SK-N-MC (cell line): ENCODE data around the gene USB1.
A peak's percentile ranks its signal among the peaks of the same experiment; 100 is the strongest.

Source experiments
- DNase-seq: peaks from one replicate; pipeline ENCODE4 v3.0.0-alpha.2; 2011; ENCODE audit warnings: low read depth, low spot score
- H3K27ac ChIP-seq: fragments of 200-600 bp; sonication (generic); 2 replicates; pipeline ENCODE4 v1.5.1; 2016; ENCODE audit warnings: mixed run types
- H3K36me3 ChIP-seq: fragments of 200-600 bp; sonication (generic); 2 replicates; pipeline ENCODE4 v1.6.1; 2017; ENCODE audit warnings: antibody characterized with exemption, low read length, mixed read lengths; ENCODE audit not compliant: insufficient read depth
- H3K4me3 ChIP-seq: fragments of 200-600 bp; sonication (generic); 2 replicates; pipeline ENCODE4 v1.5.1; 2016
- H3K9ac ChIP-seq: fragments of 200-600 bp; sonication (generic); 2 replicates; pipeline ENCODE4 v1.8.0; 2017; ENCODE audit warnings: mixed run types, mixed read lengths; ENCODE audit not compliant: insufficient read length
- H3K9me3 ChIP-seq: fragments of 200-600 bp; sonication (generic); 2 replicates; pipeline ENCODE4 v1.6.1; 2017; ENCODE audit warnings: low read depth, mild to moderate bottlenecking, antibody characterized with exemption, low read length, moderate library complexity, mixed read lengths
- EZH2 ChIP-seq: fragments of 200-600 bp; sonication (generic); IDR thresholded peaks from one replicate; pipeline ENCODE4 v1.6.1; 2017; ENCODE audit warnings: antibody characterized with exemption
- FOXP2 ChIP-seq: optimal IDR thresholded peaks from 2 replicates; pipeline ENCODE3; 2011; ENCODE audit warnings: mild to moderate bottlenecking, moderate library complexity; ENCODE audit not compliant: insufficient read depth; ENCODE audit errors: extremely low read length, control extremely low read depth
- POLR2AphosphoS5 ChIP-seq: IDR thresholded peaks from 2 replicates; pipeline ENCODE4 v1.6.1; 2012; ENCODE audit warnings: mild to moderate bottlenecking, low read depth, low read length, borderline replicate concordance

The USB1 gene

GRCh38 chr16:57995721-57996405 lies 5.3 kb upstream of the USB1 start:
- H3K9me3 ChIP-seq: no peaks in the 10 kb centered on the region
- TF ChIP-seq FOXP2 (no peak), EZH2 (no peak), POLR2AphosphoS5 (no peak)
- H3K27ac ChIP-seq: no peak overlapping the region

DNA sequence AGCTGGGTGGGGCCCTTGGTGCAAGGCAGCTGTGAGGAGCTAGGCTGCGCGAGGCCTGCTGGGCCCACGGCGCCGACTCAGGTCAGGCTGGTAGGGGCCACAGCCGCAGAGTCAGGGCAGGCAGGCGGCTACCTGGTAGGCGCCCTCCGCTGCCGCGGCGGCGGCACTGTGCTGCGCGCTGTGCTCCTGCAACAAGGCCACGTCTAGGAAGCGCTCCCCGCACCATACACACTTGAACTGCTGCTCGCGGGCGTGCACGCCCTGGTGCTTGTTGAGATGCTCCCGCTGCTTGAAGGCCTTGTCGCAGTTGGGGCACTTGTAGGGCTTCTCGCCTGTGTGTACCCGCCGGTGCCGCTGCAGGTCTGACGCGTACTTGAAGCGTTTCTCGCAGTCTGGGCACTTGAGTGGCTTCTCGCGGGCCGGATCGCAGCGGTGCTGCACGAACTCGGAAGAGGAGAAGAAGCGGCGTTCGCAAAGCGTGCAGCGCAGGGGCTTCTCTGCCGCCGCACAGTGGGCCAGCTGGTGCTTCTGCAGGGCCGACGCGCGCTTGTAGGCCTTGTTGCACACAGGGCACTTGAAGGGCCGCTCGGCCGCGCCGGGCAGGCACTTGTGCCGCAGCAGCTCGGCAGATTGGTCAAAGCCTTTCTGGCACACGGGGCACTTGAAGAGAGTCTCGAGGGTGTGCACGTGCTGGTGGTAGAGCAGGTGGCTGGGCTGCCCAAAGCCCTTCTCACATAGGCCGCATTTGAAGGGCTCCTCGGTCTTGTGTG lies 4.6 kb upstream of the USB1 start:
- H3K27ac ChIP-seq: no peak overlapping the region
- H3K9me3 ChIP-seq: no peaks in the 10 kb centered on the region
- TF ChIP-seq EZH2 (no peak), FOXP2 (no peak), POLR2AphosphoS5 (no peak)
- no peak overlapping the region for H3K9ac ChIP-seq
- DNase-seq: no peak
- no peaks in the 10 kb centered on the region for H3K36me3 ChIP-seq
- H3K4me3 ChIP-seq: no peak overlapping the region

More at GRCh38 chr16:57995721-57996405, 5.3 kb upstream of the USB1 start:
- H3K4me3 ChIP-seq: no peak overlapping the region
- H3K9ac ChIP-seq: no peak overlapping the region
- no peaks in the 10 kb centered on the region for H3K36me3 ChIP-seq
- DNase-seq: no peak

DNA sequence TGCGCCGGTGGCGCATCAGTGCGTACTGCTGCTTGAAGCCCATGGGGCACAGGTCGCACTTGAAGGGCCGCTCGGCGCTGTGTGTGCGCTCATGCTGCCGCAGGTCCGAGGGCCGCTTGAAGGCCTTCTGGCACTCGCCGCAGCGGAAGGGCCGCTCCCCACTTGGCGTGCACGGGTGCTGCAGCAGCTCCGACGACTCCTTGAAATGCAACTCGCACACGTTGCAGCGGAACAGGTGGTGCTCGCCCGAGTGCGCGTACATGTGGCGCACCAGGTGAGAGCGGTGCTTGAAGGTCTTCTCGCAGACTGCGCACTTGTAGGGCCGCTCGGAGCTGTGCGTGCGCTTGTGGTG lies 4.1 kb upstream of the USB1 start:
- Histone ChIP-seq H3K9me3 (no peaks in the 10 kb centered on the region), H3K9ac (no peak overlapping the region), H3K27ac (no peak overlapping the region), H3K36me3 (no peaks in the 10 kb centered on the region), H3K4me3 (no peak overlapping the region)
- TF ChIP-seq EZH2 (no peak), POLR2AphosphoS5 (no peak)
- DNase-seq: no peak

DNA sequence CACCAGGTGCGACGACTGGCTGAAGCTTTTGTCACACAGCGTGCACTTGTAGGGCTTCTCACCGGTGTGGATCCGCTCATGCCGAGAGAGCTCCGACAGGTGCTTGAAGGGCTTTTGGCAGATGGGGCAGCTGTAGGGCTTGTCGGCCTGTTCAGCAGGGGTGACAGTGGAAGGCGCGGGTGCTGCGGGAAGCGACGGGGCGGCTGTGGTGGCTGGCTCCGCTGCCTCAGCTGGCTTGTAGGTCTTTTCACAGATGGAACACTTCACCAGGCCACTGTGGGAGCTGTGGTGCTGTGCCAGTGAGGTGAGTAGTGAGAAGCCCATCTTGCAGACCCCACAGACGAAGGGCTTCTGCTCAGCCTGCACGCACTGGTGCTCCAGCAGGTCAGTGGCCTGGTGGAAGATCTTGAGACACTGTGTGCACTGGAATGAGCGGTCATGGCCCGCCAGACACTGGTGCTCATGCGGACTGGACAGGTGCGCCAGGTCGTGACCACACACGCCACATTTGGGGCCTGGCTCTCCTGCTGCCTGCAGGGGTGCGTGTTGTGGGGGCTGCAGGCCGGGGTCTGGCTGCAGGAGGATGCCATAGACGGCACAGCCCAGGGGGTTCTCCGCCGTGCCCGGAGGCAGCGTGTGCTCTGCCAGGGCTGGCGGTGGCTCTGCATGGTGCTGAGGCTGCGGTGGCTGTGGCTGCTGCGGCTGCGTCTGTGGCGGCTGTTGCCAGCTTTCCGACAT lies 3.5 kb upstream of the USB1 start:
- DNase-seq: no peak
- H3K36me3 ChIP-seq: no peaks in the 10 kb centered on the region
- no peak for TF ChIP-seq EZH2
- TF ChIP-seq FOXP2: no peak
- TF ChIP-seq POLR2AphosphoS5: no peak
- no peaks in the 10 kb centered on the region for H3K9me3 ChIP-seq
- no peak overlapping the region for H3K27ac ChIP-seq
- H3K4me3 ChIP-seq: no peak overlapping the region
- no peak overlapping the region for H3K9ac ChIP-seq

- H3K4me3 ChIP-seq: no peak overlapping the region
- no peak overlapping the region for H3K9ac ChIP-seq
- TF ChIP-seq POLR2AphosphoS5: no peak
- no peaks in the 10 kb centered on the region for H3K9me3 ChIP-seq
- H3K36me3 ChIP-seq: no peaks in the 10 kb centered on the region
- no peak overlapping the region for H3K27ac ChIP-seq
- DNase-seq: no peak
Observed at GRCh38 chr16:57998486-57998885, 2.7 kb upstream of the USB1 start.

GRCh38 chr16:57998992-57999365 lies 2.2 kb upstream of the USB1 start:
- no peak overlapping the region for H3K27ac ChIP-seq
- no peaks in the 10 kb centered on the region for H3K36me3 ChIP-seq
- H3K9ac ChIP-seq: no peak overlapping the region
- no peak for TF ChIP-seq EZH2
- H3K4me3 ChIP-seq: peak overlapping the region; percentile 82; the same call in 1 of the 2 replicates
- DNase-seq: no peak
- no peaks in the 10 kb centered on the region for H3K9me3 ChIP-seq

DNA sequence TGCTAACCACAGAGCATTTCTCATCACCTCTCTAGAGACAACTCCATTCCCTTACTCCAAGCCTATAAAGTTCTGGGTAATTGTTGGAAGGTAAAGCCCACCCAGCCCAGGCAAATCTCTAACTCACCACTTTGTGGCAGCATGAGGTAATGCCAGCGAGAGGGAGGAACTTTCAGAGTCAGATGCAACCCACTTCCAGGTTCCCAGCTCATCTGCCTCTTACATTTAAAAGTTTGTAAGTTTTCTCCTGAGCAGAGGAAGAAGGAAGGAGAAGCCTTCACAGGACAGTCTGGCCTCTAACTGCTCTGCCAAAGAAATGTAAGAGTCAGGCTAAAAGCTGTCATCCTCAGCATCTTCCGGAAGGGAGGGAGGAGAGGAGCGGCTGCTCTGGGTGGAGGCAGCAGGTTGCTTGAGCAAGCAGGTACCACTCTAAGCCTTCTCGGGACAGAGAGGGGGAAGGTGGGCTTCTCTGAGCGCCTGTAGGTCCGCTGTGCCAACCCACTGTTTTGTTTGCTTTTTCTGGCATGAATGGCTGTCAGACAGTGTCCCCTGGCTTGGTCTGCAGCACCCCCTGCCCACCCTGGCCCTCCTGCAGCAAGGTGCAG lies 1.7 kb upstream of the USB1 start:
- Histone ChIP-seq H3K4me3 (peak overlapping the region; percentile 82), H3K9me3 (no peaks in the 10 kb centered on the region), H3K9ac (peak overlapping the region; percentile 55), H3K36me3 (no peaks in the 10 kb centered on the region), H3K27ac (no peak overlapping the region)
- TF ChIP-seq FOXP2: no peak
- no peak for TF ChIP-seq POLR2AphosphoS5
- TF ChIP-seq EZH2: no peak
- DNase-seq: no peak

GRCh38 chr16:57999971-58000705 lies 1.1 kb upstream of the USB1 start, which contains the start of gene ZNF319:
Gene ZNF319, minus strand, starts transcription at chr16:58000672. Its CDS starts 2,407 bp downstream, at chr16:57998265.
- no peaks in the 10 kb centered on the region for H3K36me3 ChIP-seq
- TF ChIP-seq POLR2AphosphoS5: no peak
- no peak for TF ChIP-seq EZH2
- no peak for TF ChIP-seq FOXP2
- H3K9ac ChIP-seq: peak within 1 kb of the TSS; percentile 55
- peak within 1 kb of the TSS; percentile 82 for H3K4me3 ChIP-seq
- DNase-seq: no peak
- H3K9me3 ChIP-seq: no peaks in the 10 kb centered on the region
- H3K27ac ChIP-seq: no peak within 1 kb of the TSS
